ENCODE data around the gene RSRP1. TPM values are rescaled to one million over a fixed set of nuclear protein-coding genes. Genes with fewer than 3 reads are reported as not detected.

The RSRP1 gene
- total and polyA plus RNA-seq, 2 of the 13 experiments (the other 11 are each of a cell fraction or from before 2014, with no cell fraction given) = 43.9 to 52.8 TPM

- no peaks in the 10 kb centered on the region for H3K79me2 ChIP-seq (ENCODE audit: insufficient read depth, low read length)
- ATAC-seq (no peak), DNase-seq (ENCODE audit: low spot score) (no peak), FAIRE-seq (no peak)
- in situ Hi-C loops (cut with HindIII; ENCODE audit: extremely low pct_ligation_motif_present, low pct_unique_long_range_greater_than_20kb) = loop anchor here (5.0 kb wide), 1 partner anchor 91 kb away; no protein-coding TSS in a partner anchor
- peak; percentile 42; the same call in 1 of the 2 replicates for TF ChIP-seq ONECUT2 (CRISPR knock-in tag; IDR thresholded peaks at IDR 0.05)
- peak; percentile 78 for TF ChIP-seq KAT2B (IDR thresholded peaks at IDR 0.05; ENCODE audit: borderline replicate concordance, low read depth, low read length)
- peak; percentile 59; the same call in 1 of the 2 replicates for TF ChIP-seq ZNF205 (CRISPR knock-in tag; IDR thresholded peaks at IDR 0.05)
- 0 out of 2 replicates have a peak, but pooled peaks have one; percentile 13 for TF ChIP-seq CTCF (CRISPR knock-in tag; IDR thresholded peaks at IDR 0.05)
- no peak for TF ChIP-seq MXI1 (IDR thresholded peaks at IDR 0.05; ENCODE audit: borderline replicate concordance, low read depth, low read length)
- H3K27ac ChIP-seq (ENCODE audit: extremely low read length, insufficient read depth, low read length) = no peak overlapping the region
- H3K4me1 ChIP-seq (ENCODE audit: insufficient read depth, low read length) = peaks cover 59% of the 10 kb centered on the region
- no peak overlapping the region for H3K4me2 ChIP-seq (ENCODE audit: low read depth, low read length)
- no TSS peak for BruUV-seq (replicated peaks)
- H4K20me1 ChIP-seq (ENCODE audit: insufficient read depth, low read length) = no peaks in the 10 kb centered on the region
- POLR2A ChIA-PET = interaction anchor here (1.0 kb wide), 1 partner anchor 24 kb away, joined by 3 read pairs; the partner anchor contains the start of gene SYF2
- no peak overlapping the region for H2AFZ ChIP-seq (ENCODE audit: low read length)
- H3K9ac ChIP-seq (ENCODE audit: insufficient read depth, low read depth, low read length) = no peak overlapping the region
- 9% methylated on average over 2 of the region's 2 CpGs for WGBS (ENCODE audit: low lambda C conversion rate)
- CTCF ChIA-PET (ENCODE audit: low intra/inter-chr PET ratio, low total read pairs) = no interaction called here
- no peaks in the 10 kb centered on the region for H3K36me3 ChIP-seq (replicated peaks in 1 of 2; ENCODE audit: control insufficient read depth in 1 of 2, insufficient read depth in 2 of 2, low read length in 2 of 2)
- no peaks in the 10 kb centered on the region; a peak in 1 of 5 replicates for H3K27me3 ChIP-seq (ENCODE audit: control insufficient read depth in 1 of 2, insufficient read depth in 2 of 2, low read length in 2 of 2)
- H3K4me3 ChIP-seq (replicated peaks in 1 of 3; ENCODE audit: insufficient read depth in 1 of 3, low read depth in 2 of 3, low read length in 3 of 3) = no peak overlapping the region
- H3K9me3 ChIP-seq (ENCODE audit: low read length) = no peaks in the 10 kb centered on the region
- intact Hi-C loops (cut with micrococcal nuclease; ENCODE audit: unreplicated experiment) = loop anchor here (5.0 kb wide), 1 partner anchor 171 kb away; no protein-coding TSS in a partner anchor
Measured at GRCh38 chr1:25208561-25209222, 38.6 kb downstream of the RSRP1 start.

GRCh38 chr1:25208092-25208491 is 39.2 kb downstream of the RSRP1 start:
- FAIRE-seq = no peak
- no peak overlapping the region for H2AFZ ChIP-seq (ENCODE audit: low read length)
- peaks cover 55% of the 10 kb centered on the region for H3K4me1 ChIP-seq (ENCODE audit: insufficient read depth, low read length)
- H3K79me2 ChIP-seq (ENCODE audit: insufficient read depth, low read length) = no peaks in the 10 kb centered on the region
- H3K9me3 ChIP-seq (ENCODE audit: low read length) = no peaks in the 10 kb centered on the region
- WGBS (ENCODE audit: low lambda C conversion rate) = 45% methylated on average over 1 of the region's 1 CpG
- no peak overlapping the region for H3K27ac ChIP-seq (ENCODE audit: extremely low read length, insufficient read depth, low read length)
- intact Hi-C loops (cut with micrococcal nuclease; ENCODE audit: unreplicated experiment) = loop anchor here (5.0 kb wide), 1 partner anchor 171 kb away; no protein-coding TSS in a partner anchor
- no peak overlapping the region for H3K4me3 ChIP-seq (replicated peaks in 1 of 3; ENCODE audit: insufficient read depth in 1 of 3, low read depth in 2 of 3, low read length in 3 of 3)
- CTCF ChIA-PET (ENCODE audit: low intra/inter-chr PET ratio, low total read pairs) = no interaction called here
- no peak for ATAC-seq
- TF ChIP-seq NR3C1 (CRISPR knock-in tag; IDR thresholded peaks at IDR 0.05) = no peak
- no peak for TF ChIP-seq ZNF282 (IDR thresholded peaks at IDR 0.05; ENCODE audit: partially characterized antibody)
- TF ChIP-seq KMT2B (CRISPR knock-in tag; IDR thresholded peaks at IDR 0.05) = no peak
- TF ChIP-seq EZH2 (conservative IDR thresholded peaks at IDR 0.05; ENCODE audit: low read depth, low read length) = no peak
- TF ChIP-seq NONO (IDR thresholded peaks at IDR 0.05) = no peak
- no peak for TF ChIP-seq NONO (CRISPR knock-in tag; conservative IDR thresholded peaks at IDR 0.05)
- TF ChIP-seq FOXP1 (IDR thresholded peaks at IDR 0.05) = no peak
- TF ChIP-seq FOXP1 (CRISPR knock-in tag; IDR thresholded peaks at IDR 0.05) = no peak
- TF ChIP-seq REPIN1 (CRISPR knock-in tag; IDR thresholded peaks at IDR 0.05; ENCODE audit: borderline replicate concordance, low read depth) = no peak
- no peak for TF ChIP-seq ZNF230 (CRISPR knock-in tag; IDR thresholded peaks at IDR 0.05)
- TF ChIP-seq ZNF446 (CRISPR knock-in tag; IDR thresholded peaks at IDR 0.05) = no peak
- no peak for TF ChIP-seq ZFP36 (IDR thresholded peaks at IDR 0.05; ENCODE audit: borderline replicate concordance, low read depth, low read length, partially characterized antibody)
- TF ChIP-seq NRL (CRISPR knock-in tag; IDR thresholded peaks at IDR 0.05; ENCODE audit: borderline replicate concordance) = no peak
- in situ Hi-C loops (cut with HindIII; ENCODE audit: extremely low pct_ligation_motif_present, low pct_unique_long_range_greater_than_20kb) = loop anchor here (5.0 kb wide), 1 partner anchor 91 kb away; no protein-coding TSS in a partner anchor
- no TSS peak for BruUV-seq (replicated peaks)
- H3K9ac ChIP-seq (ENCODE audit: insufficient read depth, low read depth, low read length) = no peak overlapping the region
- H3K36me3 ChIP-seq (replicated peaks in 1 of 2; ENCODE audit: control insufficient read depth in 1 of 2, insufficient read depth in 2 of 2, low read length in 2 of 2) = no peaks in the 10 kb centered on the region
- POLR2A ChIA-PET = interaction anchor here (1.0 kb wide), 1 partner anchor 24 kb away, joined by 3 read pairs; the partner anchor contains the start of gene SYF2
- DNase-seq (ENCODE audit: low spot score) = no peak
- no peaks in the 10 kb centered on the region; a peak in 1 of 5 replicates for H3K27me3 ChIP-seq (ENCODE audit: control insufficient read depth in 1 of 2, insufficient read depth in 2 of 2, low read length in 2 of 2)
- no peak overlapping the region for H3K4me2 ChIP-seq (ENCODE audit: low read depth, low read length)
- H4K20me1 ChIP-seq (ENCODE audit: insufficient read depth, low read length) = no peaks in the 10 kb centered on the region
